Measurements from ENCODE around the gene SLC35F3. TPM values are rescaled to one million over a fixed set of nuclear protein-coding genes. Genes with fewer than 3 reads are reported as not detected.
"Not testable (repeated sequence)": the region's sequence is repeated elsewhere in the genome, so short reads cannot be mapped to it uniquely, and the experiment has no call there.

SLC35F3 gene
- total RNA-seq, 3 donors from 2014 or later, result 0.17 to 0.89 (median 0.20) TPM

DNA sequence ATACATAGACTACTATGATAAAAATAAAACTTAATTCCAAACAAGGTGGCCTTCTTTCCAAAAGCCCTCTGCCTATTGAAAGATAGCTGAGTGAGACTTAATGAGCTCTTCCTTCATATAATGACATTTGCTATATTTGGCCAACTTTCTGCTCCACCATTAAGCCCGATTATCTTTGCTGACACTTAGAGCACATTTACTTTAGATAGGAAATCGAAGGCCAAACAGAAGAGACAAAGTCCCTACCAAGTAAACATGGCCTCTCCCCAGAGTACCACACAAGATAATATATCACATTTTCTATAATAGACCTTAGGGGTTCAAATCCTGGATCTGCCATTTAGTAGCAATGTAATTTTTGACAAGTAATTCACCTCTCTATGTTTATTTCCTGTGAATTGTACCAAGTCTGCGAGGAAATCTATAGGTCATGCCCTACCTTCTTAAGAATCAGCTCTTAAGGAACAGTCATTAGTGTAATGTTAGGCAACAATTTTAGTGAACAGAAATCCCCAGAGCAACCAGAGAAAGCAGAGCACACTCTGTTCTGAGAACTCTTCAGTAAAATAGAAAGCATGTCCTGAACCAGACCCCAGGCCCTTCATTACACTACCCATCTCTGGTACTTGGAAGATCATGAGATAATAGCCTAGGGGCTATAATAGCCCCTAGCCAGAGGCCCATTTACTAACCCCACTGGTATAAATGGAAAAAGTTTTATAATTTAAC, 451.5 kb downstream of the SLC35F3 start:
- intact Hi-C loops (cut with DNase I, micrococcal nuclease), result no loop called here
- no peaks in the 10 kb centered on the region for H3K9me3 ChIP-seq
- peak overlapping the region; percentile 12 for H3K4me3 ChIP-seq
- TF ChIP-seq, protein P1, sequence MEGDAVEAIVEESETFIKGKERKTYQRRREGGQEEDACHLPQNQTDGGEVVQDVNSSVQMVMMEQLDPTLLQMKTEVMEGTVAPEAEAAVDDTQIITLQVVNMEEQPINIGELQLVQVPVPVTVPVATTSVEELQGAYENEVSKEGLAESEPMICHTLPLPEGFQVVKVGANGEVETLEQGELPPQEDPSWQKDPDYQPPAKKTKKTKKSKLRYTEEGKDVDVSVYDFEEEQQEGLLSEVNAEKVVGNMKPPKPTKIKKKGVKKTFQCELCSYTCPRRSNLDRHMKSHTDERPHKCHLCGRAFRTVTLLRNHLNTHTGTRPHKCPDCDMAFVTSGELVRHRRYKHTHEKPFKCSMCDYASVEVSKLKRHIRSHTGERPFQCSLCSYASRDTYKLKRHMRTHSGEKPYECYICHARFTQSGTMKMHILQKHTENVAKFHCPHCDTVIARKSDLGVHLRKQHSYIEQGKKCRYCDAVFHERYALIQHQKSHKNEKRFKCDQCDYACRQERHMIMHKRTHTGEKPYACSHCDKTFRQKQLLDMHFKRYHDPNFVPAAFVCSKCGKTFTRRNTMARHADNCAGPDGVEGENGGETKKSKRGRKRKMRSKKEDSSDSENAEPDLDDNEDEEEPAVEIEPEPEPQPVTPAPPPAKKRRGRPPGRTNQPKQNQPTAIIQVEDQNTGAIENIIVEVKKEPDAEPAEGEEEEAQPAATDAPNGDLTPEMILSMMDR (IDR thresholded peaks at IDR 0.05), result no peak
- no peaks in the 10 kb centered on the region for H3K4me1 ChIP-seq (ENCODE audit: low read depth)
- no peaks in the 10 kb centered on the region for H3K36me3 ChIP-seq (ENCODE audit: low read depth)
- ATAC-seq (no peak), DNase-seq (no peak)

DNA sequence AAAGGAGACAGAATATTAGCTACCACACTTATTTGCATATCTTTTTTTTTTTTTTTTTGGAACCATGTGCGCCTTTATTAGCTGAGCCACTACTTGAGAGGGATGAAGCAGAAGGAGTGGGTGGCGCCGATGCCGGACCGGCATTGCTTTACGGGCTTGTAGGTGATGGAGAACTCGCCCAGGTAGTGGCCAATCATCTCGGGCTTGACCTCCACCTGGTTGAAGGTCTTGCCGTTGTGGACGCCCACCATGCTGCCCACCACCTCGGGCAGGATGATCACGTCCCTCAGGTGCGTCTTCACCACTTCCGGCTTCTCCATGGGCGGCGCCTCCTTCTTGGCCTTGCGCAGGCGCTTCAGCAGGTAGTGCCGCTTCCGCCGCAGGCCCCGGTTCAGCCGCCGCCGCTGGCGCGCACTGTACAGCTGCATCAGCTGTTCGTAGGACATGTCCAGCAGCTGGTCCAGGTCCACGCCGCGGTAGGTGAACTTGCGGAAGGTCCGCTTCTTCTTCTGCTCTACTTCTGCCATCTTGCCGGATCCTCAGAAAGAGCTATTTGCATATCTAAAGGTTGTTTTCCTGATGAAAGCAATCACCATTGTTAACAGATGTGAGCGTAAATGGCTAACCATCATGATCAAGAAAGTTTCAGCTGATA, 452.3 kb downstream of the SLC35F3 start:
- H3K36me3 ChIP-seq (ENCODE audit: low read depth); intact Hi-C loops (cut with DNase I, micrococcal nuclease); H3K4me1 ChIP-seq (ENCODE audit: low read depth); H3K9me3 ChIP-seq: not testable (repeated sequence)
- ATAC-seq (peak; percentile 89), DNase-seq (peak; percentile 58 to 87 (median 76))
- peak overlapping the region; percentile 12 for H3K4me3 ChIP-seq

- no peak overlapping the region for H3K4me3 ChIP-seq
- no peaks in the 10 kb centered on the region for H3K4me1 ChIP-seq (ENCODE audit: low read depth)
- H3K36me3 ChIP-seq (ENCODE audit: low read depth), result no peaks in the 10 kb centered on the region
- TF ChIP-seq, protein P1 (IDR thresholded peaks at IDR 0.05), result no peak
- no peak for DNase-seq
- intact Hi-C loops (cut with DNase I, micrococcal nuclease), result no loop called here
- no peaks in the 10 kb centered on the region for H3K9me3 ChIP-seq
- no peak for ATAC-seq
These were observed 453.4 kb downstream of the SLC35F3 start for GRCh38 chr1:234357831-234358230.

- H3K9me3 ChIP-seq, result no peaks in the 10 kb centered on the region
- TF ChIP-seq, protein P1 (IDR thresholded peaks at IDR 0.05), result no peak
- H3K36me3 ChIP-seq (ENCODE audit: low read depth), result no peaks in the 10 kb centered on the region
- ATAC-seq (no peak), DNase-seq (no peak)
- H3K4me3 ChIP-seq, result no peak overlapping the region
- intact Hi-C loops (cut with DNase I, micrococcal nuclease), result no loop called here
- no peaks in the 10 kb centered on the region for H3K4me1 ChIP-seq (ENCODE audit: low read depth)
These were observed 456.7 kb downstream of the SLC35F3 start for GRCh38 chr1:234361102-234361603.

DNA sequence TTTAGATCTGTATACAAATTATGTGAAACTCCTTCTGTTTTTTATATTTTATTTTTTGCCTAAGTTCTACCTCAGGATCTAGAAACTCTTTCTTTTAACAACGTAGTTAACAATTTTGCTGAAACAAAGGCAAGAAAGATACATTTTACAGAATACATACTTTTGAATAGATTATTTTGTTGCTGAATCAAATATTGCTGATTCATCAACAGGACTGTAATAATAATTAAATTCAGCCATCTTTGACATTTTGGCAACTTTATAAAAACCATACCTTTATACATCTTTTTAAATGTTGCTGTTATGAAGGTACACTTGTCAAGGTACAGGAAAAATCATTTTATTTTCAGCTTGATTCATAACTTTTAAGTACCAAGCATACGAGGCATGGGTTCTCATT, 458.1 kb downstream of the SLC35F3 start:
- Histone ChIP-seq H3K4me3 (no peak overlapping the region), H3K36me3 (ENCODE audit: low read depth) (no peaks in the 10 kb centered on the region), H3K4me1 (ENCODE audit: low read depth) (no peaks in the 10 kb centered on the region), H3K9me3 (no peaks in the 10 kb centered on the region)
- intact Hi-C loops (cut with DNase I, micrococcal nuclease), result no loop called here
- ATAC-seq, result no peak
- TF ChIP-seq, protein P1 (IDR thresholded peaks at IDR 0.05), result no peak
- no peak for DNase-seq

DNA sequence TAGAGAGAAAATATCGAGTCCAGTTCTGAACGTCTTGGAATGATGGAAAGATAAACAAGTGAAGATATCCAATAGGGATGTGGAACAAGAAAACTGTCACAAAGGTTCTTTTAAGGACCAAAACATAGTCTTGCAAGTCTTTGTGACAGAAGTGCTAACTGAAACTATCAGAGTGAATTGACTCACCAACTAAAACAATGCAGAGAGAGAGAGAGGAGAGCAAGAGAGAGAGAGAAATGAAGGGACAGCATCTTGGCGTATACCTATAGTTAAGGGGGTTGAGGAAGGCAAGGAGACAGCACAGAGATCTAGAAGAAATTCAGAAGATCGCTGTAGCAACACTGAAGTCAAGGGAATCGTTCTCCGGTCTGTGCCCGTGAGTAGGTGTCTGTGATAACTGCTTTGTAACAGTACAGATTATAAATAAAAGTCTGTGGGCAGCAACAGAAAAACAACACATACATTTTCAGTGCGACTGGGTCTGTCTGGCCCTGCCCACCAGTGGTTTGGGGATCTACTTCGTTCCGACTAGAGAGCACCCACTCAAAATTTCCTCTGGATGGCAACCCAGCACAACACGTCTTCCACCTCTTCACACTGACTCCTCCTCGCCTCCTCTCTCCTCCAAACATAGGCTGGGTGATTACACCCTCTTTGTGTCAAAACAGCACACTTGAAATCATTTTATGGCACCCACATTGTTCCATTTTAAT, 464.0 kb downstream of the SLC35F3 start:
- intact Hi-C loops (cut with DNase I, micrococcal nuclease), result no loop called here
- H3K36me3 ChIP-seq (ENCODE audit: low read depth), result no peaks in the 10 kb centered on the region
- no peak overlapping the region for H3K4me3 ChIP-seq
- no peak for DNase-seq
- H3K4me1 ChIP-seq (ENCODE audit: low read depth), result peaks cover 7% of the 10 kb centered on the region
- no peak for ATAC-seq
- TF ChIP-seq, protein P1 (IDR thresholded peaks at IDR 0.05), result no peak
- H3K9me3 ChIP-seq, result no peaks in the 10 kb centered on the region
